ENCODE data around the gene ANAPC13.

GRCh38 chr3:134485075-134485717, 589 bp downstream of the ANAPC13 start:
- TF ChIP-seq POLR2A (IDR thresholded peaks at IDR 0.05) (no peak), POLR2AphosphoS5 (IDR thresholded peaks at IDR 0.05) (no peak)
